MM.1S (cell line): ENCODE results near the gene TUBGCP5.
"Not testable (repeated sequence)": the region's sequence is repeated elsewhere in the genome, so short reads cannot be mapped to it uniquely, and the experiment has no call there.

Experiments
- DNase-seq: peaks from one replicate; pipeline ENCODE4 v3.0.0-alpha.2; 2015
- H2AFZ ChIP-seq: fragments of 300-600 bp; sonication (generic); 2 replicates; pipeline ENCODE4 v1.6.0; 2016; ENCODE audit warnings: antibody characterized with exemption, low read length
- H3F3A ChIP-seq: fragments of 300-600 bp; sonication (generic); 2 replicates; pipeline ENCODE4 v1.6.1; 2016; ENCODE audit warnings: mild to moderate bottlenecking, antibody characterized with exemption, low read length, moderate library complexity, mixed read lengths; ENCODE audit not compliant: insufficient read depth
- H3K27ac ChIP-seq: fragments of 300-600 bp; sonication (generic); 2 replicates; pipeline ENCODE4 v1.5.1; 2016; ENCODE audit warnings: mild to moderate bottlenecking, low read length
- H3K27me3 ChIP-seq: fragments of 300-600 bp; sonication (generic); replicated peaks from 2 replicates; pipeline ENCODE4 v1.6.0; 2016; ENCODE audit warnings: low read length; ENCODE audit not compliant: insufficient read depth
- H3K36me3 ChIP-seq: fragments of 300-600 bp; sonication (generic); replicated peaks from 2 replicates; pipeline ENCODE4 v1.6.1; 2016; ENCODE audit warnings: mild to moderate bottlenecking, low read length, mixed read lengths; ENCODE audit not compliant: insufficient read depth
- H3K4me1 ChIP-seq: fragments of 300-600 bp; sonication (generic); 2 replicates; pipeline ENCODE4 v1.6.1; 2016; ENCODE audit warnings: low read length, mixed read lengths
- H3K4me2 ChIP-seq: fragments of 300-600 bp; sonication (generic); 2 replicates; pipeline ENCODE4 v1.6.0; 2016; ENCODE audit warnings: low read depth, low read length
- H3K4me3 ChIP-seq: fragments of 300-600 bp; sonication (generic); 2 replicates; pipeline ENCODE4 v1.5.1; 2016; ENCODE audit warnings: low read length, mixed read lengths
- H3K79me2 ChIP-seq: fragments of 300-600 bp; sonication (generic); 2 replicates; pipeline ENCODE4 v1.6.1; 2016; ENCODE audit warnings: mixed run types, low read length, mixed read lengths
- H3K9ac ChIP-seq: fragments of 300-600 bp; sonication (generic); 2 replicates; pipeline ENCODE4 v1.6.1; 2016; ENCODE audit warnings: low read length, mixed read lengths
- H3K9me2 ChIP-seq: fragments of 300-600 bp; sonication (generic); replicated peaks from 2 replicates; pipeline ENCODE4 v1.6.1; 2016; ENCODE audit warnings: mild to moderate bottlenecking, low read length, mixed read lengths; ENCODE audit not compliant: insufficient read depth
- H3K9me3 ChIP-seq: fragments of 300-600 bp; sonication (generic); replicated peaks from 2 replicates; pipeline ENCODE4 v1.6.1; 2016; ENCODE audit warnings: mild to moderate bottlenecking, low read length, mixed read lengths; ENCODE audit not compliant: insufficient read depth
- H4K20me1 ChIP-seq: fragments of 300-600 bp; sonication (generic); 2 replicates; pipeline ENCODE4 v1.6.1; 2016; ENCODE audit warnings: mild to moderate bottlenecking, low read length, moderate library complexity, mixed read lengths; ENCODE audit not compliant: insufficient read depth
- EZH2 ChIP-seq: fragments of 300-600 bp; sonication (generic); optimal IDR thresholded peaks from 2 replicates; pipeline ENCODE3; 2017; ENCODE audit warnings: low read depth, mild to moderate bottlenecking, antibody characterized with exemption, low read length, mixed read lengths
- EZH2phosphoT487 ChIP-seq: fragments of 300-600 bp; sonication (generic); IDR thresholded peaks from 2 replicates; pipeline ENCODE4 v1.6.1; 2018; ENCODE audit warnings: antibody characterized with exemption, low read length
- TF ChIP-seq, protein P1 (sequence below): fragments of 300-600 bp; sonication (generic); IDR thresholded peaks from 2 replicates; pipeline ENCODE4 v1.5.1; 2016; ENCODE audit warnings: antibody characterized with exemption, low read length, mixed read lengths

Gene TUBGCP5

DNA sequence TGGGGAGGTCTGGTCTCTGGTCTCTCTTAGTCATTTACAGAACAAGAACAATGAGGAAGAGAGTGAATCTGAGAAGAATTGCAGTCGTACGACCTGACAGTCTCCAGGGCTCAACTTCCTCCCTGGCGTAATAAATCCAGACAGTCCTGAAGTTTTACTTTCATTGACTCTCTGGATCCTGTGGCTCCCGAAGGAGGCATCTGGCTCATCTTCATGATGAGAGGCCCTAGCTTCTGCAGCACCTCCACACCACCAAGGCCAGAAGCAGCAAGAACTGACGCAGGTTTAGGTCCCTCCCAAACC is 47.4 kb downstream of the TUBGCP5 start:
- no peaks in the 10 kb centered on the region for H3K9me2 ChIP-seq
- no peaks in the 10 kb centered on the region for H3K27me3 ChIP-seq
- no peak overlapping the region for H3K4me3 ChIP-seq
- no peak overlapping the region for H3K4me2 ChIP-seq
- no peak overlapping the region for H3K9ac ChIP-seq
- no peaks in the 10 kb centered on the region for H3K4me1 ChIP-seq
- TF ChIP-seq, protein P1, sequence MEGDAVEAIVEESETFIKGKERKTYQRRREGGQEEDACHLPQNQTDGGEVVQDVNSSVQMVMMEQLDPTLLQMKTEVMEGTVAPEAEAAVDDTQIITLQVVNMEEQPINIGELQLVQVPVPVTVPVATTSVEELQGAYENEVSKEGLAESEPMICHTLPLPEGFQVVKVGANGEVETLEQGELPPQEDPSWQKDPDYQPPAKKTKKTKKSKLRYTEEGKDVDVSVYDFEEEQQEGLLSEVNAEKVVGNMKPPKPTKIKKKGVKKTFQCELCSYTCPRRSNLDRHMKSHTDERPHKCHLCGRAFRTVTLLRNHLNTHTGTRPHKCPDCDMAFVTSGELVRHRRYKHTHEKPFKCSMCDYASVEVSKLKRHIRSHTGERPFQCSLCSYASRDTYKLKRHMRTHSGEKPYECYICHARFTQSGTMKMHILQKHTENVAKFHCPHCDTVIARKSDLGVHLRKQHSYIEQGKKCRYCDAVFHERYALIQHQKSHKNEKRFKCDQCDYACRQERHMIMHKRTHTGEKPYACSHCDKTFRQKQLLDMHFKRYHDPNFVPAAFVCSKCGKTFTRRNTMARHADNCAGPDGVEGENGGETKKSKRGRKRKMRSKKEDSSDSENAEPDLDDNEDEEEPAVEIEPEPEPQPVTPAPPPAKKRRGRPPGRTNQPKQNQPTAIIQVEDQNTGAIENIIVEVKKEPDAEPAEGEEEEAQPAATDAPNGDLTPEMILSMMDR: no peak
- TF ChIP-seq EZH2 (no peak), EZH2phosphoT487 (no peak)
- no peaks in the 10 kb centered on the region for H3F3A ChIP-seq
- H3K36me3 ChIP-seq: no peaks in the 10 kb centered on the region
- H2AFZ ChIP-seq: no peak overlapping the region
- no peaks in the 10 kb centered on the region for H3K79me2 ChIP-seq
- no peak overlapping the region for H3K27ac ChIP-seq
- DNase-seq: no peak
- H3K9me3 ChIP-seq: no peaks in the 10 kb centered on the region
- no peaks in the 10 kb centered on the region for H4K20me1 ChIP-seq

DNA sequence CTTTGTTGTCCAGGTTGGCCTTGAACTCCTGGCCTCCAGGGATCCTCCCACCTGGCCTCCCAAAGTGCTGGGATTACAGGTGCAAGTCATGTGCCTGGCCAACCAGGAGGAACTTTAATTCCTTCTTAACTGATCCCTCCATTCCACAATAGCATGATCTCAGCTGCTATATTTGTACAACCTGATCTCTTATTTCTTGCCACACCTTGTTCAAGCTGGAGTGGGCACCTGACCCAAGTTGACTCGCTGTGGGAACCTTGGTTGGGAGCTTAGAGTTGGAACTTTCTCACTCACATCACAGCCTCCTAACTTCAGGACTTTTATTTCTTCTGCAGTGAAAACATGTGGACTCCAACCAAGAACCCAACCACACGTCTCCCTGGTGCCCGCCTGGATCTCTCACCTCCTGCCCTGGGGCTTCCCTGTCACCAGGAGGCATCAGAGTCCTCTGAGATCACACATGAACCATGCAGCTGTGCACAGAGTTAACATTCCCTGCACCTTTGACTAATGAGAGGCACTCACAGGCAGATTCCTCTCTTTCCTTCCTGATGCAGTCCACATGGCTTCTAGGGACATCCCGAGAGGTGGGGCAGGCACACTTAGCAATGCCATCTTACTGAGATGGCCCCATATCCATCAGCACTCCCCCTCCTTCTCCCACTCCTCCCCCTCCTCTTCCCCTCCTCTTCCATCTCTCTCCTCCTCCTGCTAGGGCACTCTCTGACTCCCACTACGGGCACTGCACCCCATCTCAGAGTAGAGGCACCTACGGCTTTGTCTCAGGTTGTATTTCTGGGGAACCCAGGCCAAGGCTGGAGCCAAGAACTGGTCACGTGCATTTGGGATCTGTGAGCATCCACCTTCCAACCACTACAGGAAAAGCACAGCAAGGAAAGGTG is 49.5 kb downstream of the TUBGCP5 start:
- no peaks in the 10 kb centered on the region for H3K9me3 ChIP-seq
- no peaks in the 10 kb centered on the region for H4K20me1 ChIP-seq
- H3K9me2 ChIP-seq: no peaks in the 10 kb centered on the region
- no peaks in the 10 kb centered on the region for H3K4me1 ChIP-seq
- no peak overlapping the region for H3K4me3 ChIP-seq
- DNase-seq: no peak
- H3K9ac ChIP-seq: no peak overlapping the region
- H3K27ac ChIP-seq: no peak overlapping the region
- H3K4me2 ChIP-seq: no peak overlapping the region
- no peaks in the 10 kb centered on the region for H3K27me3 ChIP-seq
- H3K79me2 ChIP-seq: no peaks in the 10 kb centered on the region
- no peaks in the 10 kb centered on the region for H3F3A ChIP-seq
- H2AFZ ChIP-seq: no peak overlapping the region
- TF ChIP-seq EZH2phosphoT487 (no peak), EZH2 (no peak)
- TF ChIP-seq, protein P1: no peak
- no peaks in the 10 kb centered on the region for H3K36me3 ChIP-seq

DNA sequence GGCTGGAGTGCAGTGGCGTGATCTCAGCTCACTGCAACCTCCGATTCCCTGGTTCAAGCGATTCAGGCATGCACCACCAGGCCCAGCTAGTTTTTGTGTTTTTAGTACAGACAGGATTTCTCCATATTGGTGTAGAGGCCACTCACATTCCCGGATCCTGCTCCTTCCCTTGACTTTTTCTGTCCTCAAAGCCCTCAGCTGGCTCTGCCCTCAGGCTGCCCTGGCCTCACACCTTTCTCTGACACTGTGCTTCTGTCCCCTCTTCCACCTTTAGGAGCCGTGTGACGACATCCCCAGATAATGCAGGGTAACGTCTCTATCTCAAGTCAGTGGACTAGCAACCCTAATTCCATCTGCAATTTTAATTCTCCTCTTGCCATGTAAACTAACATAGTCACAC is 50.6 kb downstream of the TUBGCP5 start:
- Histone ChIP-seq H3K9ac (no peak overlapping the region), H4K20me1 (no peaks in the 10 kb centered on the region), H3K36me3 (no peaks in the 10 kb centered on the region), H3K9me3 (no peaks in the 10 kb centered on the region), H3K4me1 (no peaks in the 10 kb centered on the region), H3K9me2 (no peaks in the 10 kb centered on the region), H3K4me3 (no peak overlapping the region), H3K4me2 (no peak overlapping the region), H3F3A (no peaks in the 10 kb centered on the region), H3K27ac (no peak overlapping the region), H2AFZ (no peak overlapping the region), H3K27me3 (no peaks in the 10 kb centered on the region), H3K79me2 (no peaks in the 10 kb centered on the region)
- TF ChIP-seq EZH2 (no peak), EZH2phosphoT487 (no peak)
- TF ChIP-seq, protein P1: no peak
- no peak for DNase-seq

DNA sequence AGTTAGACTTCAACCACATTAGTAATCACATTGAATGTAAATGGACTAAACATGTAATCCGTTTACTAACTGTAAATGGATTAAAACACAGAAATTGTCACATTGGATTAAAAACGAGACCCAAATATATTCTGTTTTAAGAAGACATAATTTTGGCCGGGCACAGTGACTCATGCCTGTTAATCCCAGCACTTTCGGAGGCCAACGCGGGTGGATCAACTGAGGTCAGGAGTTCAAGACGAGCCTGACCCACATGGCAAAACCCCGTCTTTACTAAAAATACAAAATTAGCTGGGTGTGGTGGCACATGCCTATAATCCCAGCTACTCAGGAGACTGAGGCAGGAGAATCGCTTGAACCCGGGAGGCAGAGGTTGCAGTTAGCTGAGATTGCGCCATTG is 57.4 kb downstream of the TUBGCP5 start:
- H4K20me1 ChIP-seq, DNase-seq, H3K9me3 ChIP-seq, H3K27ac ChIP-seq, H3K9ac ChIP-seq, H3K4me3 ChIP-seq, H3K4me1 ChIP-seq, H3K27me3 ChIP-seq, H3K36me3 ChIP-seq, H2AFZ ChIP-seq, H3K9me2 ChIP-seq, H3K4me2 ChIP-seq, H3F3A ChIP-seq: not testable (repeated sequence)
- H3K79me2 ChIP-seq: peaks cover 29% of the 10 kb centered on the region
